K562 (cell line): ENCODE results near the gene CLIC1. TPM values are rescaled to one million over a fixed set of nuclear protein-coding genes. Genes with fewer than 3 reads are reported as not detected.

ENCODE experiments used
- DMBX1 ChIP-seq: fragments of 250-450 bp; sonication (Bioruptor Pico); IDR thresholded peaks from 2 replicates; pipeline ENCODE4 v1.8.0; 2022; ENCODE audit warnings: inconsistent platforms, mild to moderate bottlenecking, moderate library complexity, borderline replicate concordance
- E2F6 ChIP-seq, 2 experiments: IDR thresholded peaks; 2 replicates each; pipeline ENCODE4 v1.6.1; 2011; ENCODE audit warnings: borderline replicate concordance in 1 of 2, control low read depth in 1 of 2, low read depth in 1 of 2, low read length in 1 of 2, mild to moderate bottlenecking in 1 of 2, mixed read lengths in 1 of 2, moderate library complexity in 1 of 2; ENCODE audit not compliant: insufficient read depth in 1 of 2, insufficient read length in 1 of 2, poor library complexity in 1 of 2, severe bottlenecking in 1 of 2; ENCODE audit errors: extremely low read depth in 1 of 2
- FOXA3 ChIP-seq, 2 experiments: fragments of 450-650 bp in 1 of 2; sonication (generic) in 1 of 2; formaldehyde crosslinking; IDR thresholded peaks in 1 of 2; conservative IDR thresholded peaks in 1 of 2; 2 replicates each; pipeline versions ENCODE4 v1.4.0 to v1.8.0; 2020 to 2022; ENCODE audit warnings: mild to moderate bottlenecking in 2 of 2, missing genetic modification reagents in 1 of 2
- HNRNPLL ChIP-seq: fragments of 200-400 bp; formaldehyde crosslinking; IDR thresholded peaks from 2 replicates; pipeline ENCODE4 v1.6.1; 2017; ENCODE audit warnings: low read length, low read depth, mild to moderate bottlenecking; ENCODE audit not compliant: poor library complexity, severe bottlenecking
- PTBP1 ChIP-seq: fragments of 200-400 bp; formaldehyde crosslinking; IDR thresholded peaks from 2 replicates; pipeline ENCODE4 v1.6.1; 2017; ENCODE audit warnings: low read depth, low read length
- SRF ChIP-seq, 2 experiments: fragments of 250-450, 450-650 bp in 1 of 2; sonication (Bioruptor Pico) in 1 of 2; sonication (generic) in 1 of 2; formaldehyde crosslinking; IDR thresholded peaks; 2 replicates each; pipeline versions ENCODE4 v1.5.0 to v1.5.1; 2020 to 2022; ENCODE audit warnings: mild to moderate bottlenecking in 1 of 2, missing genetic modification reagents in 1 of 2
- ZNF174 ChIP-seq: fragments of 250-450 bp; sonication (Bioruptor Pico); IDR thresholded peaks from 2 replicates; pipeline ENCODE4 v1.4.0; 2020; ENCODE audit warnings: mild to moderate bottlenecking
- polyA plus RNA-seq, 8 experiments: library from polyadenylated mRNA; depleted of rRNA in 4 of 8; stranded (reverse) in 5 of 8; unstranded in 3 of 8; fragments of >200 nt; fragmentation: Nextera tagmentation in 2 of 8; fragmentation: Illumina TruSeq in 1 of 8; extraction: Ambion mirVana in 2 of 8; extraction: Trizol in 1 of 8; gene quantifications; 2 replicates each; pipeline versions ENCODE4 v1.2.1 to v1.2.3, GENCODE V29; 2011 to 2014; ENCODE audit warnings: inconsistent platforms in 1 of 8, missing spikeins in 1 of 8
- total RNA-seq, 7 experiments: library from RNA; depleted of rRNA in 6 of 7; stranded (reverse); fragments of >200 nt in 6 of 7; fragmentation: Illumina TruSeq in 2 of 7; extraction: Trizol in 2 of 7; gene quantifications; 2 replicates each; pipeline versions ENCODE4 v1.2.1 to v1.2.3, GENCODE V29; 2011 to 2021; ENCODE audit warnings: low replicate concordance in 1 of 7
- TF ChIP-seq, protein P1 (sequence below): fragments of 200-800 bp; sonication (Bioruptor generic); IDR thresholded peaks from 2 replicates; pipeline ENCODE4 v1.6.1; 2017; ENCODE audit warnings: missing genetic modification characterization, missing compliant biosample characterization

CLIC1 gene
- total and polyA plus RNA-seq, 9 of the 15 experiments (the other 6 are each of a cell fraction or from before 2014, with no cell fraction given) = 1,267 to 2,419 (median 1,808) TPM

- TF ChIP-seq SRF (CRISPR knock-in tag; IDR thresholded peaks at IDR 0.05) (0 out of 4 replicates have a peak, but pooled peaks of 1 of the 2 experiments have one; percentile 16), FOXA3 (CRISPR knock-in tag; conservative IDR thresholded peaks at IDR 0.05 in 1 of 2, IDR thresholded peaks at IDR 0.05 in 1 of 2) (peak in 1 of 2 experiments; percentile 75; a peak in 1 of 4 replicates), HNRNPLL (peak; percentile 85), DMBX1 (0 out of 2 replicates have a peak, but pooled peaks have one; percentile 41), PTBP1 (no peak), ZNF174 (CRISPR knock-in tag) (0 out of 2 replicates have a peak, but pooled peaks have one; percentile 74), E2F6 (IDR thresholded peaks at IDR 0.05; ENCODE audit: borderline replicate concordance in 1 of 2, extremely low read depth in 1 of 2, insufficient read depth in 1 of 2, insufficient read length in 1 of 2, low read depth in 1 of 2, low read length in 1 of 2, poor library complexity in 1 of 2, severe bottlenecking in 1 of 2) (peak in 1 of 2 experiments; percentile 21)
- TF ChIP-seq, protein P1, sequence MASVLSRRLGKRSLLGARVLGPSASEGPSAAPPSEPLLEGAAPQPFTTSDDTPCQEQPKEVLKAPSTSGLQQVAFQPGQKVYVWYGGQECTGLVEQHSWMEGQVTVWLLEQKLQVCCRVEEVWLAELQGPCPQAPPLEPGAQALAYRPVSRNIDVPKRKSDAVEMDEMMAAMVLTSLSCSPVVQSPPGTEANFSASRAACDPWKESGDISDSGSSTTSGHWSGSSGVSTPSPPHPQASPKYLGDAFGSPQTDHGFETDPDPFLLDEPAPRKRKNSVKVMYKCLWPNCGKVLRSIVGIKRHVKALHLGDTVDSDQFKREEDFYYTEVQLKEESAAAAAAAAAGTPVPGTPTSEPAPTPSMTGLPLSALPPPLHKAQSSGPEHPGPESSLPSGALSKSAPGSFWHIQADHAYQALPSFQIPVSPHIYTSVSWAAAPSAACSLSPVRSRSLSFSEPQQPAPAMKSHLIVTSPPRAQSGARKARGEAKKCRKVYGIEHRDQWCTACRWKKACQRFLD (CRISPR knock-in tag) = peak; percentile 86; the same call in 1 of the 2 replicates
Observed at GRCh38 chr6:31750411-31751022, 14.2 kb upstream of the CLIC1 start (continued).
